ENCODE data around the gene TMC4. TPM values are rescaled to one million over a fixed set of nuclear protein-coding genes. Genes with fewer than 3 reads are reported as not detected.
A peak's percentile ranks its signal among the peaks of the same experiment; 100 is the strongest.

Gene TMC4
- polyA plus RNA-seq, 1 donor (not counting 4 experiments of a cell fraction or from before 2014, with no cell fraction given): 1.5 TPM

GRCh38 chr19:54191811-54192453, 19.0 kb upstream of the TMC4 start:
- Histone ChIP-seq H3K27me3 (ENCODE audit: control insufficient read depth, extremely low read depth, insufficient read depth, low read length) (no peaks in the 10 kb centered on the region), H3K4me2 (ENCODE audit: control insufficient read depth, extremely low read depth, insufficient read depth, low read depth, low read length) (peak overlapping the region; percentile 95), H3K9ac (ENCODE audit: control insufficient read depth, extremely low read depth, insufficient read depth, low read length) (peak overlapping the region; percentile 99), H3K79me2 (ENCODE audit: control insufficient read depth, insufficient read depth, low read length) (peaks cover 39% of the 10 kb centered on the region), H3K4me1 (ENCODE audit: control insufficient read depth, extremely low read depth, insufficient read depth, low read length) (peaks cover 18% of the 10 kb centered on the region), H2AFZ (ENCODE audit: control insufficient read depth, low read length) (peak overlapping the region; percentile 88), H3K36me3 (ENCODE audit: control insufficient read depth in 2 of 2, extremely low read depth in 1 of 2, insufficient read depth in 2 of 2, low read length in 2 of 2) (peaks cover 9 to 14% of the 10 kb centered on the region in 2 experiments), H4K20me1 (ENCODE audit: control insufficient read depth, extremely low read depth, insufficient read depth, low read length) (no peaks in the 10 kb centered on the region), H3K27ac (ENCODE audit: control insufficient read depth, insufficient read depth, low read length) (peak overlapping the region; percentile 99), H3K9me1 (ENCODE audit: control insufficient read depth, extremely low read depth, insufficient read depth, low read length) (no peaks in the 10 kb centered on the region), H3K9me3 (ENCODE audit: control insufficient read depth, low read depth, low read length) (no peaks in the 10 kb centered on the region), H3K4me3 (ENCODE audit: control insufficient read depth in 2 of 3, extremely low read depth in 1 of 3, insufficient read depth in 2 of 3, low read depth in 1 of 3, low read length in 3 of 3) (peak overlapping the region; percentile 68 to 95 (median 88))
- no peak for DNase-seq (ENCODE audit: low read depth, low spot score)
- FAIRE-seq: no peak
- dilution Hi-C loops (cut with MboI; ENCODE audit: extremely low pct_ligation_motif_present, low sequenced_read_pairs): no loop called here
- no peak for TF ChIP-seq CTCF (optimal IDR thresholded peaks at IDR 0.05 in 1 of 3, IDR thresholded peaks at IDR 0.05 in 1 of 3, conservative IDR thresholded peaks at IDR 0.05 in 1 of 3; ENCODE audit: extremely low read depth in 1 of 3, insufficient read depth in 2 of 3, low read length in 3 of 3)
- TF ChIP-seq EZH2 (IDR thresholded peaks at IDR 0.05; ENCODE audit: low read length): no peak

GRCh38 chr19:54191011-54191810, 18.3 kb upstream of the TMC4 start, which contains the start of gene TSEN34:
TSS of gene TSEN34 (plus strand) at chr19:54191308. CDS start at chr19:54191365, 57 bp downstream.
- Histone ChIP-seq H3K79me2 (ENCODE audit: control insufficient read depth, insufficient read depth, low read length) (peaks cover 45% of the 10 kb centered on the region), H3K4me3 (ENCODE audit: control insufficient read depth in 2 of 3, extremely low read depth in 1 of 3, insufficient read depth in 2 of 3, low read depth in 1 of 3, low read length in 3 of 3) (peak within 1 kb of the TSS; percentile 68 to 95 (median 88)), H4K20me1 (ENCODE audit: control insufficient read depth, extremely low read depth, insufficient read depth, low read length) (no peaks in the 10 kb centered on the region), H3K27me3 (ENCODE audit: control insufficient read depth, extremely low read depth, insufficient read depth, low read length) (no peaks in the 10 kb centered on the region), H3K9me3 (ENCODE audit: control insufficient read depth, low read depth, low read length) (no peaks in the 10 kb centered on the region), H3K4me2 (ENCODE audit: control insufficient read depth, extremely low read depth, insufficient read depth, low read depth, low read length) (peak within 1 kb of the TSS; percentile 95), H3K9ac (ENCODE audit: control insufficient read depth, extremely low read depth, insufficient read depth, low read length) (peak within 1 kb of the TSS; percentile 99), H3K4me1 (ENCODE audit: control insufficient read depth, extremely low read depth, insufficient read depth, low read length) (peaks cover 15% of the 10 kb centered on the region), H3K9me1 (ENCODE audit: control insufficient read depth, extremely low read depth, insufficient read depth, low read length) (no peaks in the 10 kb centered on the region), H3K36me3 (ENCODE audit: control insufficient read depth in 2 of 2, extremely low read depth in 1 of 2, insufficient read depth in 2 of 2, low read length in 2 of 2) (peaks cover 16 to 20% of the 10 kb centered on the region in 2 experiments), H3K27ac (ENCODE audit: control insufficient read depth, insufficient read depth, low read length) (peak within 1 kb of the TSS; percentile 99), H2AFZ (ENCODE audit: control insufficient read depth, low read length) (peak within 1 kb of the TSS; percentile 98)
- TF ChIP-seq CTCF (optimal IDR thresholded peaks at IDR 0.05 in 1 of 3, IDR thresholded peaks at IDR 0.05 in 1 of 3, conservative IDR thresholded peaks at IDR 0.05 in 1 of 3; ENCODE audit: extremely low read depth in 1 of 3, insufficient read depth in 2 of 3, low read length in 3 of 3): no peak
- TF ChIP-seq EZH2 (IDR thresholded peaks at IDR 0.05; ENCODE audit: low read length): no peak
- DNase-seq (ENCODE audit: low read depth, low spot score) (no peak), FAIRE-seq (no peak)
- dilution Hi-C loops (cut with MboI; ENCODE audit: extremely low pct_ligation_motif_present, low sequenced_read_pairs): no loop called here
